Measurements from ENCODE around the gene UBE2E2.

GRCh38 chr3:23162934-23163333 lies 40.2 kb upstream of the UBE2E2 start:
- TF ChIP-seq CTCF (conservative IDR thresholded peaks at IDR 0.05; ENCODE audit: low read length), result no peak
- TF ChIP-seq EZH2phosphoT487 (IDR thresholded peaks at IDR 0.05; ENCODE audit: borderline replicate concordance, low read depth, low read length), result no peak

Measured in OCI-LY7 (cell line).